NCI-H128 (cell line): Measurements from ENCODE around the gene KPTN.

Experiments
- DNase-seq: peaks from one replicate; lab custom pipeline; 2025; ENCODE audit not compliant: unreplicated experiment; lab: John Stamatoyannopoulos, UW

Gene KPTN

DNA sequence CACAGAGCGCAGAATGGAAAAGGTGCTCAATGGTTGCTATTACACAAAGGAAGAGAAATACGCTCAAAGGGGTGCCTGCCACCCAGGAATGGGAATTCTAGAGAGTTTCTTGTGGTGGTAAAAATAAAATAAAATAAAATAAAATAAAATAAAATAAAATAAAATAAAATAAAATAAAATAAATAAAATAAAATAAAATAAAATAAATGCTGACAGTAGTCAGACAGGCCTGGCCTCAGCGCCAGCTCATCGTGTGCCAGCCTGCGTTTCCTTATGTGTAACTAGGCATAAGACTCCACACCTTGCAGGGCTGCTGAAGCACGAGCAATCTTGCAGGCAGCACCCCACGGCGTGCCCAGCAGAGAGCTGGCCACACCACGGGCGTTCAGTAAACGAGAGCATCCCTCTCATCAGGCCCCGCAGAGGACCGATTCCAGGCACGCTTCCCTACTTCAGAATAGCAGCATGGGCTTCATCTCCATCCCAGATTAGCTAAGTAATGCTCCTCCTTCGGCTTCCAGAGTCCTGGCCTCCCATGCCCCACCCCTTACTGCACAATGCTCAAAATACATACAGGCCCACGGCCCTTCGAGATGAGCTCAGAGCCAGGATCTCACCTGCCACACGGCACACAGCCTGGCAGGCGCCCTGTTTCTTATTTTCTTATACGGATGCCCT lies 25.3 kb upstream of the KPTN start:
- no peak for DNase-seq

GRCh38 chr19:47508721-47509120 lies 24.7 kb upstream of the KPTN start:
- no peak for DNase-seq

- no peak for DNase-seq
Measured at GRCh38 chr19:47507924-47508553, 24.0 kb upstream of the KPTN start.

DNA sequence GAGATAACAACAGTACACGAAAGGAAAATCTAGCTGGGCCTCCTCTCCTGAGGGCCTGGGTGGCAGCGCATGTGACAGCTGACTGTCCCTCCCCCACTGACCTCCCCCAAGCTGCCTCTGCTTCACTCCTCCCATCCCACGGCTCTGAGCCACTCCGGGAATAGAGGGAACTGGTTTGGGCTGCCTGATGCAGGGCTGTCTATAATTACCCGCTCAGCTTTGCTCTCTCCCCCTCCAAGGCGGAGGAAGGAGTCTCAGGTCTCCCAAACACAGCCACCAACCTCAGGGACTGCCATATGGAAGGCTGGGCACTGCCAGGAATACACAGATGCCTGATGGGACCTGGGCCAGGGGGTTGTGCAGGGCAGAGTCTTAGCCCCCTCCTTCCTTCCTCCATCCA lies 23.0 kb upstream of the KPTN start:
- DNase-seq = no peak

- DNase-seq = no peak
Measured at GRCh38 chr19:47506459-47506858, 22.4 kb upstream of the KPTN start.

DNA sequence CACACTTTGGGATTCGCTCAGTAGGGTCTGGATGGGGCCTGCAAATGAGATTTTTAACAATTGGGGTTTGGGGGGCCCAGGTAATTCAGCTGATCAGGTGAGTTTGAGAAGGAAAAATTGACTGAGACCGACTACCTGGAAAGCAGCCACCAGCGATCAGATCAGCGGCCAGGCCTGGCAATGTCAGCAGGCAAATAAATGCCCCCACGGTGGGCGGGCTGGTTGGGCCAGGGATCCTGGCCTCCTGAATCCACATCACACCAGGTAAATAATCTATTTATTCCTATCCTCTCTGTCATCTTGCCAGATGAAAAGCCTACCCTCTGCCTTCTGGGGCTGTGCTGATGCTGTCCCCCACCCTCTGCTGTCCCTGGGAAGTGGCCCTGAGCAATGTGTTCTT lies 21.5 kb upstream of the KPTN start:
- no peak for DNase-seq

DNA sequence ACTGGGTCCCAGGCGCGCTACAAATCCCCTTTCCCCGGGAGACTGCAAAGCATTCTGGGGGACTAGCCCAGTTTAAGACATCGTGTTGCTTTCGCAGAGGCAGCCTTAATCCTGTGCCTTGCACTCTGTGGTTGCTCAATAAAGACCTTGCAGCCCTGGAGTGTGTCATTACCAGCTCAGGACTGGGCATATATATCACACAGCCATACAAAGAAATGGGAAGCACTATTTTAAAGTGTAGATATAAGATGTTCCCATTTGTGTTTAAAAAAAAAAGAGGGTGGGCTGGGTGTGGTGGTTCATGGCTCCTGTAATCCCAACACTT lies 19.8 kb upstream of the KPTN start:
- DNase-seq = no peak

GRCh38 chr19:47503130-47503825 lies 19.3 kb upstream of the KPTN start:
- DNase-seq = no peak

DNA sequence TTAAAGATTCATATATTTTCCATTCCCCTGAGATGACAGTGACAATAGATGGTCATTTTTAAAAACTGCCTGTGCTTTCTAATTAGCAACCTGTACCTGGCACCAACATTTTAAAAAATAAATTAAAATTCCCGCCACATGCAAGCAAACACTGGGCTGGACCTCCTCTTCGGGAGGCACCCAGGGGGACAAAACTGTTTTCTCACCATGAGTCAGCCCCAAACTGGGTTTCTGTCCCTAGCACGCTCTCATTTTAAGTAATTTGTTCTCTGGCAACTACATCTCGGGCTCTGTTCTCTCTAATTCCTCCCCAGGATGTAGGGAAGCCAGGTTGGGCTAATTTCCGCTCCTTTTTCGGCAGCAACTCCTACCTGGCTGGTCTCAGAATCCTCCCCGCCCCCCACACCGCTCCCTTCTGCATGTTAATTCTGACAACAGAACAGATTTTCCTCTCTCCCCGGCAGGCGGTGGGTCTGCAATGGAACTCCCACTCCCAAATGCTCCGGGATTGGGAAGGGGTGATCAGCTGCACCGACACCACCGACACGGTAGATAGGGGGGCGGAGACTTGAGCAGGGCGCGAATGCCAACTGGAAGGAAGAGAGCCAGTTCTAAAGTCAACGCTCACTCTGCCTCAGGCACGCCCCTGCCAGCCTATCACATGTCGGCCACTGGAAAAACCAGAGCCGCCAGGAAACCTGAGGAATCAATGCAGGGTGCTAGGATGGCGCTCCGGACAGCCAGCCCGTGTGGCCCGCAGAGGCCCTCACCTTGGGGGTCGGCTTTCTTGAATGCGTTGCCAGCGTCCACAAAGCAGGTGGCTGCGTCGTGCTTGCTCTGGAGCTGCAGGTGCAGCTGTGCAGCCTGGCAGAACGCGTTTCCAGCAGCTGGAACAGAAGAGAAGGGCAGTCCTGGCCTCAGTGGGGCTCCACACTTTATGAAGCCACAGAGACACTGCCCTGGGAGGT lies 16.1 kb upstream of the KPTN start:
- no peak for DNase-seq

DNA sequence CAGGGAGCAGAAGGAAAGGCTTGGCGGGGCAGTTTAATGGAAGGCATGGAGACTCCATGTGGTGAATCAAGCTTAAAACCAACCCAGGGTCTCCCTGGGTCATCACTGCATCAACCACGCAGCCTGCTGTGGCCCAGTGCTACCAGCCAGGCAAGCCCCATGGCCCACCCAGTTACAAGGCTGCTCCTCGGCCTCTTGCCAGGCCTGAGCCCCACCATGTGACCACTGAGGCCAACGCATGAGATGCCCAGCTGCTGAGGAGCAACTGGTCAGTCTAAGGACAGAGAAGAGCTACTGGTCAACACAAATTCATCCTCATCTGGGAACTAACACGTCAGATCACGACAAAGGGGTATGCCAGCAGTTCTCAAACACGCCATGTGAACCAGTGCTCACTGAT lies 15.4 kb upstream of the KPTN start:
- DNase-seq = no peak

DNA sequence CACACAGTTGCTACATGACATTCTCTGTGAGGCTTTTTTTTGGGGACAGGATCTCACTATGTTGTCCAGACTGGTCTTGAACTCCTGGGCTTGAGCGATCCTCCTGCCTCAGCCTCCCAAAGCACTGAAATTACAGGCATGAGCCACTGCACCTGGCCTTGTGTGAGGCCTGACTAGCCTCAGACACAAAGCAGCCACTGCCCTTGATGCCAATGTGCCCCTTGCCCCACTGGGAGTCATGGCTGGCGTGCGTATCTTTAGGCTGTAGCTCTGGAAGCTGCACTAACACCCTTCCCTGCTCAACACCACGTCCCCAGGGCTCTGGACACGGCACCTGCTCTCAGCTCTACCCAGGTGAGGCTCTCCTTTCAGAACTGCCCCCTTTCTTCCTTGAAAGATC lies 14.5 kb upstream of the KPTN start:
- DNase-seq = no peak

DNA sequence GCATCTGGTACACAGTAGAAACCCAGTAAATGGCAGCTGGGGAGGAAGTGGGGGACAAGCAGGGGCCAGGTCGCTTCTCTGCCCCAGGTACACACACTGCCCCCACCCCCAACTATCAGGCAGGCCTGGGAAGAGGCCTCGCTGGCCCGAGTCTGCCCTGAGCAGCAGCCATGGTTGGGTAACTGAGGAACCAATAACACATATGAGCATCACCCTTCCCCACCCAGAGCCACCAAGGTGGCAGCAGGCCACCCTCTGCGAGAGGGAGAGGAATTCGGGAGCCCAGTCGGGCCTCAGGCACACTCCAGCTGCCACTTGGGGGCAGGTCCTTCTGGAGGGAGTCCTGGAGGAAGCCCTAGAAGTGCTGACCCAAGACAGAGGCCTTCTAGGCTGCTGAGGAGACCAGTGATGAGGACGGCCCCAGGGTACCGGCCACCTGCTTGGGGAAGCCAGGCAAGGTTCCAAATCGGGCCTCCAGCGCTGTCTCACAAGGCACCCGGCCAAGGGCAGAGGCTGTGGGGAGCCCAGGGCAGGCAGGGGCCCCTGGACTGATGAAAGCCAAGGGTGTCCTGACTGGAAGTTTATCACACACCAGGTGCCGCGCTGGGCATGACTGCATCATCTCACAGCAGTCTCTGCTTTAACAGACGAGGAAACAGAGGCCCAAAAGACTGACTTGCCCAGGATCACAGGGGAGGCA lies 14.0 kb upstream of the KPTN start:
- DNase-seq = no peak

DNA sequence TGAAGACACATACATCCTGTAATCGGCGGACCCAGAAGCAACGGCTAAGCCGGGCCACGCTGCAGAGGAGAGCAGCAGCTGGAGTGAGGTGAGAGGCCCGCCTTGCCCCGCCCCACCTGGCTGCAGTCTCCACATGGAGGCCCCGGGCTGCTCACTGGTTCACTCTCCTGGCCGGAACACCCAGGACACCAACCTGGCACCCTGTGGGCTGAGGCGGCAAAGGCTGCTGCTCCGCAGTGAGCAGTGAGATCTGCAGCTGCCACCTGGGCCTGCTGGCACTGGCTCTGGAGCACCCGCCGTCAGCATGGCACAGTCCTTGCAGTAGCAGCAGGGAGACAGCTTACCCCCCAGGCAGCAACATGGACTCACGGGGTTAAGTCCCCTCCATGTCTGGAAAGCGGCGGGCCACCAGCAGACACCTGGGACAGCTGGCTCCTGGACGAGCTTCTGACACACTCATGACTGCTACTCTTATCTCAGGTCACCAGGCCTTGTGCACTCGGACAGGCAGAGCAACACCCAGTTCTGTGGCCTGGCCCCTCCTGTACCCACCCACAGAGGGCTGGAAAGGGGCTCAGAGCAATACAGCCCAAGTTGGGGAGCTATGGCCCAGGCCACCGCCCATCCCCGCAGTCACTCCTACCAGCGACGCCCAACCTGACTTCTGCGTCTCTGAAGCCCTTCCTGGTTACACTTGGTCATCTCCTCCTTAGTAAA lies 13.2 kb upstream of the KPTN start:
- DNase-seq = no peak

DNA sequence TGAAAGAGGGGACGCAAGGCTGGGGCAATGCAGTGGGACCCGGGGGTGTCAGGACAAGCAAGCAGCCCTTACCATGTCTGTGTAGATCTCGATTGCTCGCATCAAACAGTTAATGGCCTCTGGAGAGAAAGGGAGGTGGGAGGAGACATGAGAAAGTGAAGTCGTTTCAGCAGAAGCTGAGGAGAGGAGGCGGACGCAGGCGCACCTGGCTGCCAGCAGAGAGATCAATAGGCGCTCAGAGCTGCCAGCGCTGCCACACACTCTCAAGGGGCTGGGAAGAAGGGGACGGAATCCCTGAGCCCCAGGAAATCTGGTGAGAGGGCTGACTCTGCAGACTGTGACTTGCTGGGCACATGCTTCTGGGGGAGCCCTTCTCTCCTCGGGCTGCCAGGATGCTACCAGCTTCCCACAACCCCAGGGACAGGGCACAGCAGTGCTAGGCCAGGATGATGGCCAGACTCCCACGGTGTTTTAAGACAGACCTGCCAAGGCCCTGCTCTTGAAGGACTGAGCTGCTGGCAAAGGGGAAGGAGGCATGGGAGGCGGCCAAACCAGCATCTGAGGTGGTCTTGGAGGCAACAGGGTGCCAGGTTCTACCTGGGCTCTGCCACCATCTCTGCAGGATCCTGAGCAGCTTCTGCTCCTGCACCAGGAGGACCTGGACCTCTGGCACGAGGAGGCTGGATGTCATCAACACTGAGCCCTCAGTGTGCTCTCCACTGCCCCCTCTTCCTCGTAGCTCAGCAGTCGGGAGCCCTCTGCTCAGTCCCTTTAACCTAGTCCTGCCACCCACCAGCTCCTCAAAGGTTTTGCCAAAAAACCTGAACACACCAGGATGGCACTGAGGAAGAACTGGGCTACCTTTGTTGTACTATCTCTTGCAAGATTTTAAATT lies 11.7 kb upstream of the KPTN start:
- DNase-seq = peak; percentile 26

DNA sequence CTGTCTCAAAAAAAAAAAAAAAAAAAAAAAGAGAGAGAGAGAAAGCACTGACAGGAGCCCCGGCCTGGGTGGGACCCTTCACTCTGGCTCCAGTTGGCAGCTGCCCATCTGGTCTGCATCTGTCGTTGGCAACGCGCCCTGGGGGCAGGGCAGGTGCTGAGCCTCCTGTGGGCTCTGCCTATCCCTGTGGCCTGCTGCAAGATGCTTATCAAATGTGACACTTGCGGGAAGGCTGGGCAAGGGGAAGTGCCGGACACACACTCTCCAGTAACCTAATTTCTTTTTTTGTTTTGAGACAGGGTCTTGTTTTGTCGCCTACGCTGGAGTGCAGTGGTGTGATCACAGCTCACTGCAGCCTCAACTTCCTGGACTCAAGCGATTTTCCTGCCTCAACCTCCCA lies 10.7 kb upstream of the KPTN start:
- DNase-seq = peak; percentile 22

- no peak for DNase-seq
Measured at GRCh38 chr19:47494211-47494547, 10.2 kb upstream of the KPTN start.

DNA sequence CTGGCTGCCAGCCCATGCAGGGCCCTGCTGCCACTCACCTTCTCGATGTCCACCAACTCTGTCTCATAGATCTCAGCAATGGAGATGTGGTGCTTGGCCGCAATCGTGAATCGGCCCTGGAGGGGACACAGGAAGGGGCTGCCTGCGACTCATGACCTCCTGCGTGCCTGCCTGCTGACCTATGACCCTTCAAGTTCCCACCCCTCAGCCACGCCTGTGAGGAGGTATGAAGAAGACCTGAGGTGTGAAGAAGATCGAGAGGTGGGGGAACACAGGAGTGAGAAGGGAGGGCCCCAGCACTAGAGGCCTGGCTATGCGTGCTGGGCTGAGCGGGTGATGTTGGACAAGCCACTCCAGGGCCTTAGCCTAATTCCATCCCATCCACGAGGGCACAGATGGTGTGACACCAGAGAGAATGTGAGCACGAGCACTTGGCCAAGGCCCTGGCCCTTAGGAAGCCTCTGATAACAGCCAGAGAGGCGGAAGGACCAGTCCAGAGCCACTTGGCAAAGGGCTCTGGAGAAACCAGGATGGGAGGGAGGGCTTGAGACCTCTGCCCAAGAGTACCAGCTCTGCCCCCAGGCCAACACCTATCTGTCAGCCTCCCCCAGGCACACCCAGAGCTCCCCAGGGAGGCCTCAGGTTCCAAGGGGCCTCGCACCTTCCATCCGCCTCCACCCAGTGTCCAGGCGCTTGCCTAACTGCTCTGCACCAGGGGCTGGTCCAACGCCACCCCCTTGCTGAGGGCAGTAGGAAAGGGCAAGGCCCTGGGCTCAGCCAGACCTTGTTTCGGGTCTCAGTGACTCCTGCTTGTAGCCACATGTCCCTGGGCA lies 9.6 kb upstream of the KPTN start:
- DNase-seq = no peak

- no peak for DNase-seq
Measured at GRCh38 chr19:47492571-47493377, 8.8 kb upstream of the KPTN start.
